Ammon's horn (tissue), 1 donor: Measurements from ENCODE around the gene ZNF70.
A peak's percentile ranks its signal among the peaks of the same experiment; 100 is the strongest.

Source experiments
- DNase-seq: peaks from one replicate; pipeline ENCODE4 v3.0.0-alpha.2; 2016; ENCODE audit warnings: low spot score

The ZNF70 gene

GRCh38 chr22:23779083-23779482 is 28.2 kb upstream of the ZNF70 start:
- DNase-seq = no peak

- DNase-seq = no peak
These were observed 27.6 kb upstream of the ZNF70 start for GRCh38 chr22:23778577-23778900.

GRCh38 chr22:23777776-23778576 is 27.1 kb upstream of the ZNF70 start:
- DNase-seq = no peak

DNA sequence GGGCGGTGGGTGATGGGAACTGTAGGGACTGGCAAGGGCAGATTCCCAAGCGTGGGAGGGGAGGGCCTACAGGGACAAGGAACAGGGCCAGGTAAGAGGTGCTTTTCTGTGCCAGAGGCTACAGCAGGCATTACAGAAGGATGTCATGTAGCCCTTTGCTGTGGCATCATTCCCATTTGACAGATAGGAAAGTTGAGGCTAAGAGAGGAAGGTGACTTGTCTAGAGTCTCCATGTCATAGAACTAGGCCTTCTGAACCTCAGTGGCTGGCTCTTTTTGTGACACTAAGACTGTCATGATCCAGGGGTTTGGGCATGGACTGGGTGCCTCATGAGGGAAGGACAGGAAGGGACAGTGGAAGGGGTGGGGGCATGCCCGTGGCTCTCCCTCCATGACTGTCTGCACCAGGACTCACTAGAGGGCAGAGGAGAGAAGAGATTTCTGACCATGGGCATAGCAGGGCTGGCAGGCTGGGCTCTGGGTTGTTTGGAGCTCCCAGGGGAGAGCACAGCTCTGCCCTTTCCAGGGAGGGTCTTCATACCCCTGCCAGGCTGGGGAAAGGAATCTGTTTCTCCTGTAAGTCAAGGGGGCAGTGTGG is 25.0 kb upstream of the ZNF70 start:
- DNase-seq = no peak

- peak; percentile 1 for DNase-seq
These were observed 24.1 kb upstream of the ZNF70 start for GRCh38 chr22:23774922-23775436.

GRCh38 chr22:23774114-23774921 is 23.4 kb upstream of the ZNF70 start:
- DNase-seq = no peak

DNA sequence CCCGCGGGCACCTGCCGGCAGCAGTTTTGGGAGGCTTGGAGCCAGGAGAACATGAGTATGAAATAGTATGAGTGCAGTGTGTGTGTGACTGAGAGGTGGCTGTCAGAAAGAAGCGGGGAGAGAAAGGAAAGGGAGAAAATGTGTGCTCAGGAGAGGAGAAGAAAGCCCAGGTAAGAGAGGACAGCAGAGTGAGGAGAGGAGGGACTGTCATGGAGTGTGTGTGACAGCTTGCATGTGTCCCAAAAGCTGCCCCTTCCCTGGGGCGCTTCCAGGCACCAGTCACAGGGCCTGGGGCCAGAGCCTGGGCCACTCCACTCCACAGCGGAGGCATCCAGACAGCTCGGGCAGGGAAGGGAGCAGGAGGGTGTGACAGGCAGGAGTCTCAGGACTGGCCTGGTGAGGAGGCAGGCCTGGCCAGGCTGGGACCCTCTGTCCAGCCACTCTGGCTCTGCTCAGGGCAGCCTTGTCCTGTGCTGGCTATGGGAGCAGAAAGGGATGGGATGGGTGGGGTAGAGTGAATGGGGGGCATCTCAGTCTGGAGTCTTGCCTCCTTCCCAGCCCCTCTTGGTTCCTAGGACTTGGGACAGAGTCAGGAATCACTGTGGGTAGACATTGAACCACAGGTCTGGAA is 22.7 kb upstream of the ZNF70 start:
- no peak for DNase-seq

- DNase-seq = peak; percentile 3
These were observed 21.9 kb upstream of the ZNF70 start, which contains the start of gene MMP11 for GRCh38 chr22:23772649-23773473. Gene MMP11, plus strand, starts transcription at chr22:23772849. Its CDS starts 22 bp downstream, at chr22:23772871.

DNA sequence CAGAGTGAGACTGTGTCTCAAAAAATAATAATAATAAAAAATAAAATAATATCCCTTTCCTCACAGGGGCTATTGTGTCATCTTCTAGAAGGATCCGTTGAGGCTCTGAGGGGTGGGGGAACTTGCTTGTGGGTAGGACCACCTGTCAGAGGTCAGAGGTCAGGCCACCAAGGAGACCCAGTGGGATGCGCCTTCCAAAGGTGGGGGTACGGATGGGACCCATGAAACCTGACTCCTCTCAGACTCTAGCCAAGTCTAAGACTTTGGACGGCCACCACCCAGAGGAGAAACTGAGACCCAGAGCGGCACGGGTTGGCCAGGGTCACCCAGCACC is 21.4 kb upstream of the ZNF70 start:
- no peak for DNase-seq

- DNase-seq = no peak
These were observed 18.5 kb upstream of the ZNF70 start for GRCh38 chr22:23769321-23769965.

DNA sequence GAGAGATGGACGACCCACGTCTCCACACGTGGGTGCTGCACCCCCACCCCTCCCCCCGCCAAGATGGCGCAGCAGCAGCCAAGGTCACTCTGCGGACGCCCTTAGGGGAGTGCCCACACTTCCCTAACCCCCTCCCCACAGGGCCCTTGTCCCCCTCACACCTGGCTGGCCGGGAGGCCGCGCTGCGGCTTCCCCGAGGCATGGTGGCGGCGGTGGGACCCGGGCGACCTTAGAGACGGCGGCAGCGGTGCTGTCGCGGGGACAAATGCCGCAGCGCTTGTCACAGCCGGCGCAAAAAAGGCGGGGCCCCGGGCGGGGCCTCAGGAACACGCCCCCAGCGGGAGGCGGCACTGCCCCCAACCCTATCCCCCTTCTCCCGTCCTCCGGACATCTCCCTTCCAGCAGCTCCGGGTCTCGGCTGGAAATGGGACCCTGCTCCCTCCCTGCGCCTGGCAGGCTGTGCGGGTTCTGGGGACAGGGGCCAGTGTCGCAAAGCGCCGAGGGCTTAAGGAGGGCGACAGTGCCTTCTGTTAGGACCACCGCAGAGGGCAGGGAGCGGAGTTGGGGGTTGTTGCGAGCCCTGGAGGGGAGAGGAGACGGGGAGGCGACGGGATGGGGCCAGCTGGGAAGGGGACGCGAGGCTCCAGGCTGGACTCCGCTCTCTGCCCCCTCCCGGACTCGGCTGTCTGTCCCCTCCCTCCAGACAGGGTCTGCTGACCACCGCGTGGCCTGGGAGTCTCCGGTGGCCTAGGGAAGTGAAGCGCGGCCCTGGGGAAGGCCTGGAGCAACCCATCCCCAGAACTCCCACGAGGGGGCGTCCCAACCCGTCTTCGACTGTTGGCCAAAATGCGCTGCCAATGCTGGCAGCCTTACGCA is 17.0 kb upstream of the ZNF70 start, which contains the start of gene CHCHD10:
CHCHD10 (minus strand) TSS at position 300 of the 876 bp plus-strand sequence; CDS start at position 202, 98 bp downstream.
- DNase-seq = peak; percentile 91

GRCh38 chr22:23767303-23767672 is 16.4 kb upstream of the ZNF70 start:
- DNase-seq = no peak

DNA sequence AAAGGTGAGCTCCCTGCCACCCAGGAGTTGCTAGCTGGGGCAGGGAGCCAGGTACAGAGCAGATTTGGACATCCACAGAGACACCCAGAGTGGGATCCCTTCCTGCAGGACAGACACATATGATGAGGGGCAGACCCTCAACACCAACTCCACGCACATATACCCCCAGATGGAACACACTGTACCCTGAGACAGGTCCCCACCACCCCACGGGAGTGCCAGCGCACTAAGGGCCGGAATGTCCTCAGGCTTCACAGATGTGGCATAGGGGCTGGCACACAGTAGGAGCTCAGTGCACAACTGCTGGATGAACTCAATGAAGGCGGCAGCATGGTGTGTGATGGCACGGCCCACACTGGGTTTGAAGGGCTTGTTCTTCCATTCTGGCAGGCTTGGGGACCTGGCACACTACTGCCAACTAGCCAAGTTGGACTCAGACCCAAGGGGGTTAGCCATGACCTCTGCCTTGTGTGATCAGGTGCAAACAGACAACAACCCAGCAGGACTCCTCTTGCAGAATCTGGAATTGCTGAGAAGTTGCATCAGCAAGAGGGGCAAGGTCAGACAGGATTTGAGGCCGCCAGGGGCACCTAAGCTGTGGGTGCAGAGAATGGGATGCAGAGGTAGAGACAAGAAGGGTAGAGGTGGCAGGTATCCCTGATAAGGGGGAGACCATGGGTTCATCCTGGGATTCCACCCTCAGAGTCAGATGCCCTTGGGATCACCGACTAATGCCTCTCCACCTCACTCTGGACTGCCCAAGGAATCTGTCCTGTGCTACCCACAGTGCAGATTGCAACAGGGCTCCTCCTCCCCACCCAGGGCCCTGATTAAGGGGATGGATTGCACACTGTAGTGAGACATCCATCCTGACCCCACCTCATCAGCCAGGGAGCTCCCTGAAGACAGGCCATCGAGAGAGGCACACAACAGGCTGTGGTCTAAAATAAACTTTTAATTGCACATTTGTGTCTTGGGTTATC is 14.3 kb upstream of the ZNF70 start:
- DNase-seq = no peak

GRCh38 chr22:23763954-23764353 is 13.0 kb upstream of the ZNF70 start:
- DNase-seq = no peak

- no peak for DNase-seq
These were observed 12.7 kb upstream of the ZNF70 start for GRCh38 chr22:23763579-23763945.

DNA sequence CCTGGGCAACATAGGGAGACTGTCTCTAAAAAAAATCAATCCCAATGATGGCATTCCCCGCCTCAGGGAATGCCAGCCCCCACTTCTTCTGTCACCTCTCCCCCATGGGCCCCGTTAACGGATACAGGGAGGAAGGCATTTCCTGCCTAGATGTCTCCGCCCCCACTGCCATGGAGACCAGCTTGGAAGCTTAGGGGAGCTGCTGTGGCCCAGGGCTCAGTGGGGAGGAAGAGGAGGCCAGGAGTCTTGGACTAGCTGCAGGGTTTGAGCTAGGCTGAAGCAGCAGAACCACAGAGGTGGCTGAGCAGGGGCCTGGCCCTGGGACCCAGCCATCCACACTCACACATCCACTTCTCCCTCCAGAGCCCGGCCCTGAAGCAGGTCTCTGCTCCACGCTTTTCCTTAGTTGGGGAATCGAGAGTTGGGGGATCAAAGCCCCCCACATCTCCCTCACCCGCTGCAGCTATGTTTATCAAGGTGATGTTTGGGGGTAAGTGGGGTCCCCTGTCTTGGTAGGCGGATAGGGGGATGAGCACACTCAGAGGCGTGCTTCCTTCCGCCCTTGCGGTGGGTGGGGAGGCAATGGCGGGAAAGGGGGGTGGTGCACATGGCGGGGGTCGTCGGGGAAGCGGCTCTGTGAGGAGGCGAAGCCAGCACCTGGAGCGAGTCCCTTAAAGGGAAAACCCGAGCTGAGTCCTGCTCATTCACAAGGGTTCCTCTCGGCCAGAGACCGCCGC is 12.1 kb upstream of the ZNF70 start, which contains the start of gene C22orf15:
C22orf15 (plus strand) TSS at position 149 of the 737 bp plus-strand sequence; CDS start at position 466, 317 bp downstream.
- DNase-seq = peak; percentile 66

GRCh38 chr22:23760056-23760455 is 9.1 kb upstream of the ZNF70 start:
- no peak for DNase-seq

DNA sequence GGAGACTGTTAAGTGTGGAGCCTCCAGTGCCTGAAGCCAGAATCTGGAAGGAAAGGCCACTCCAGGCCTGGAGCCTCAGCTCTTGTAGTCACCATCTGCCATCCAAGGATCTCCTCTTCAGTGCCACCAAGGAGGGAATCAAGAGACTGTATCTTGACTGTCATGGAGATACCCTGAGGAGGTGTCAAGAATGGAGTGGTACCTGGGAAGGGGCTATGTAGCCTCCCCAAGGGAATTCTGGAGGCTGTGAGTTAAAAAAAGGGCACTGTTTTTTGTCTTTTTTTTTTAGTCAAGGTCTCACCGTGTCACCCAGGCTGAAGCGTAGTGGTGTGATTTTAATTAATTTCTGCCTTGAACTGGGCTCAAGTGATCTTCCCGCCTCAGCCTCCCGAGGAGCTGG is 8.7 kb upstream of the ZNF70 start:
- DNase-seq = no peak
